ENCODE measurements around the gene PRUNE2. TPM values are rescaled to one million over a fixed set of nuclear protein-coding genes. Genes with fewer than 3 reads are reported as not detected.

The PRUNE2 gene
- polyA plus RNA-seq, 3 donors = 0.72 to 1.8 (median 1.5) TPM

DNA sequence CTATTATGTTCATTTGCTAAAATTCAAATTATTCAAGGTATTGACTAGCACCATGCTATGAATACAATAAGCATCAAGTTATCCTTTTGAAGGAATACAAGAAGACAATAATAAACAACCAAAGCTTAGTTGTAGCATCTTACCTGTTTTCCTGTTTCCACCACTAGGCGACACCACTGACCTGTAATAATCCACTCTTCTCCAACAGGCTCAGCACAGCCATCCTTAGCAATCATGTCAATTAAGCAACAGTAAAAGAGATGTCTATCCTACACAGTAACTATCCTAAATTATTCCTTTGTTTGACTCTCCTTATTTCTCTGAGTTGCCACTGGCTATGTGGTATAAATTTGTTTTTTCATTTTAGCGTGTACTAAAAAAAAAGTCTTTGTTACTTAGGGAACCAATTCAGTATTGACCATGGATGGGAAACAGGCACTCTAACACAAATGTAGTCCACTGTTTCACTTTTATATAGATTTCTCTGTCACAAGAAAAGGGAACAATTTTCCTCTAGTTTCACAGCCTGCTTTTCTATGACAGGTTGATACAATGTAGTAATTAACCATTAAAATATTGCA is 95.4 kb downstream of the PRUNE2 start:
- peaks cover 0 to 2% (median 0%) of the 10 kb centered on the region in 7 donors for H3K9me3 Mint-ChIP-seq
- 14% methylated on average over 1 of the region's 2 CpGs for WGBS (ENCODE audit: insufficient coverage)
- intact Hi-C loops (cut with micrococcal nuclease) = no loop called here
- Histone ChIP-seq H3K9ac (ENCODE audit: insufficient read depth, low read length, poor library complexity, severe bottlenecking) (no peak overlapping the region), H3K79me2 (ENCODE audit: insufficient read depth, low read length) (no peaks in the 10 kb centered on the region), H3K4me3 (replicated peaks in 1 of 3; ENCODE audit: low read depth in 2 of 3, low read length in 3 of 3) (no peak overlapping the region), H3K27me3 (ENCODE audit: control insufficient read depth in 2 of 2, insufficient read depth in 2 of 2, low read length in 2 of 2) (no peaks in the 10 kb centered on the region), H2AFZ (ENCODE audit: insufficient read depth, low read depth, low read length, poor library complexity, severe bottlenecking) (no peak overlapping the region), H3K4me2 (replicated peaks; ENCODE audit: extremely low read depth, low read length, poor library complexity, severe bottlenecking) (no peak overlapping the region), H3K27ac (ENCODE audit: low read depth in 1 of 2, low read length in 2 of 2) (no peak overlapping the region), H3K9me3 (replicated peaks in 1 of 2; ENCODE audit: control insufficient read depth in 1 of 2, insufficient read depth in 1 of 2, low read length in 2 of 2) (no peaks in the 10 kb centered on the region), H3K36me3 (replicated peaks in 1 of 2; ENCODE audit: control insufficient read depth in 1 of 2, insufficient read depth in 2 of 2, low read length in 2 of 2) (no peaks in the 10 kb centered on the region), H4K20me1 (ENCODE audit: insufficient read depth, low read length) (no peaks in the 10 kb centered on the region), H3K4me1 (ENCODE audit: control insufficient read depth in 1 of 2, insufficient read depth in 2 of 2, low read length in 2 of 2) (no peaks in the 10 kb centered on the region)
- DNase-seq = no peak
- H3K4me1 Mint-ChIP-seq = no peaks in the 10 kb centered on the region
- TF ChIP-seq, protein P1, sequence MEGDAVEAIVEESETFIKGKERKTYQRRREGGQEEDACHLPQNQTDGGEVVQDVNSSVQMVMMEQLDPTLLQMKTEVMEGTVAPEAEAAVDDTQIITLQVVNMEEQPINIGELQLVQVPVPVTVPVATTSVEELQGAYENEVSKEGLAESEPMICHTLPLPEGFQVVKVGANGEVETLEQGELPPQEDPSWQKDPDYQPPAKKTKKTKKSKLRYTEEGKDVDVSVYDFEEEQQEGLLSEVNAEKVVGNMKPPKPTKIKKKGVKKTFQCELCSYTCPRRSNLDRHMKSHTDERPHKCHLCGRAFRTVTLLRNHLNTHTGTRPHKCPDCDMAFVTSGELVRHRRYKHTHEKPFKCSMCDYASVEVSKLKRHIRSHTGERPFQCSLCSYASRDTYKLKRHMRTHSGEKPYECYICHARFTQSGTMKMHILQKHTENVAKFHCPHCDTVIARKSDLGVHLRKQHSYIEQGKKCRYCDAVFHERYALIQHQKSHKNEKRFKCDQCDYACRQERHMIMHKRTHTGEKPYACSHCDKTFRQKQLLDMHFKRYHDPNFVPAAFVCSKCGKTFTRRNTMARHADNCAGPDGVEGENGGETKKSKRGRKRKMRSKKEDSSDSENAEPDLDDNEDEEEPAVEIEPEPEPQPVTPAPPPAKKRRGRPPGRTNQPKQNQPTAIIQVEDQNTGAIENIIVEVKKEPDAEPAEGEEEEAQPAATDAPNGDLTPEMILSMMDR (IDR thresholded peaks at IDR 0.05) = peak; percentile 21
- no peaks in the 10 kb centered on the region for H3K36me3 Mint-ChIP-seq
- H3K4me3 Mint-ChIP-seq = no peak overlapping the region
- H3K27me3 Mint-ChIP-seq (ENCODE audit: low read depth in 3 of 3) = peaks cover 5 to 7% (median 7%) of the 10 kb centered on the region in 3 donors
- H3K27ac Mint-ChIP-seq = no peak overlapping the region

DNA sequence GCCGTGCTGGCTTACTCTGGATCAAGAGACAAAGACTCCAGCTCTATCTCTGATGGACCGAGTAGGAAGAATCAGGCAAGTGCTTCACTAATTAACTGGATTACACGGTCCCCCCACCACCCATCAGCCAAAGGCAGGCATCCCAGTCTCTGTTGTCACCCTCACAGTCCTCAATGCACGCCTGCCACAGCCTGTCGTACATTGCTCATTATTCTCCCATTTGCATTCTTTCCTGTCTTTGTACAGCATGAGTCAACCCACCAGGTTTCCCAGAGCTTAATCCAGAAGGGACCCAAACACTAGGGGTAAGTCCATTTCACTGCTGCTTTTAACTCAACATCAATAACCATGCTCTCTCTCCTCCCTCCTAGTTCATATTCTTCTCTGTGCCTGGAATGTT is 97.3 kb downstream of the PRUNE2 start:
- TF ChIP-seq, protein P1 (IDR thresholded peaks at IDR 0.05) = no peak
- H3K4me3 Mint-ChIP-seq = no peak overlapping the region
- H3K9me3 Mint-ChIP-seq = peaks cover 0 to 2% (median 0%) of the 10 kb centered on the region in 7 donors
- no peaks in the 10 kb centered on the region for H3K79me2 ChIP-seq (ENCODE audit: insufficient read depth, low read length)
- no peaks in the 10 kb centered on the region for H3K9me3 ChIP-seq (replicated peaks in 1 of 2; ENCODE audit: control insufficient read depth in 1 of 2, insufficient read depth in 1 of 2, low read length in 2 of 2)
- intact Hi-C loops (cut with micrococcal nuclease) = no loop called here
- no peaks in the 10 kb centered on the region for H4K20me1 ChIP-seq (ENCODE audit: insufficient read depth, low read length)
- no peak overlapping the region for H2AFZ ChIP-seq (ENCODE audit: insufficient read depth, low read depth, low read length, poor library complexity, severe bottlenecking)
- H3K27me3 ChIP-seq (ENCODE audit: control insufficient read depth in 2 of 2, insufficient read depth in 2 of 2, low read length in 2 of 2) = no peaks in the 10 kb centered on the region
- H3K4me3 ChIP-seq (replicated peaks in 1 of 3; ENCODE audit: low read depth in 2 of 3, low read length in 3 of 3) = no peak overlapping the region
- no peaks in the 10 kb centered on the region for H3K4me1 ChIP-seq (ENCODE audit: control insufficient read depth in 1 of 2, insufficient read depth in 2 of 2, low read length in 2 of 2)
- no peak overlapping the region for H3K9ac ChIP-seq (ENCODE audit: insufficient read depth, low read length, poor library complexity, severe bottlenecking)
- H3K4me1 Mint-ChIP-seq = no peaks in the 10 kb centered on the region
- H3K4me2 ChIP-seq (replicated peaks; ENCODE audit: extremely low read depth, low read length, poor library complexity, severe bottlenecking) = no peak overlapping the region
- H3K27ac Mint-ChIP-seq = no peak overlapping the region
- no peak overlapping the region for H3K27ac ChIP-seq (ENCODE audit: low read depth in 1 of 2, low read length in 2 of 2)
- H3K36me3 ChIP-seq (replicated peaks in 1 of 2; ENCODE audit: control insufficient read depth in 1 of 2, insufficient read depth in 2 of 2, low read length in 2 of 2) = no peaks in the 10 kb centered on the region
- DNase-seq = no peak
- H3K27me3 Mint-ChIP-seq (ENCODE audit: low read depth in 3 of 3) = peaks cover 6 to 8% (median 7%) of the 10 kb centered on the region in 3 donors
- 88% methylated on average over 4 of the region's 5 CpGs for WGBS (ENCODE audit: insufficient coverage)
- H3K36me3 Mint-ChIP-seq = no peaks in the 10 kb centered on the region

Measured in CD14-positive monocyte (primary cell).